HepG2 (cell line): ENCODE measurements around the gene C14orf93. TPM values are rescaled to one million over a fixed set of nuclear protein-coding genes. Genes with fewer than 3 reads are reported as not detected.

Source experiments
- BCLAF1 ChIP-seq: fragments of 450-650 bp; IDR thresholded peaks from 2 replicates; pipeline ENCODE4 v1.6.1; 2017; ENCODE audit warnings: mild to moderate bottlenecking
- CREB1 ChIP-seq, 2 experiments: fragments of 450-650 bp in 1 of 2; IDR thresholded peaks; 2 replicates each; pipeline ENCODE4 v1.6.1; 2016 to 2017; ENCODE audit warnings: control low read depth in 1 of 2, mild to moderate bottlenecking in 1 of 2, missing compliant biosample characterization in 1 of 2, missing genetic modification characterization in 1 of 2
- DNMT3B ChIP-seq: conservative IDR thresholded peaks from 2 replicates; pipeline ENCODE4 v1.6.1; 2016; ENCODE audit warnings: missing biosample characterization, control low read depth
- IRF2 ChIP-seq: IDR thresholded peaks from 2 replicates; pipeline ENCODE4 v1.6.1; 2018; ENCODE audit warnings: missing genetic modification reagents, missing compliant biosample characterization
- KDM3A ChIP-seq: IDR thresholded peaks from 2 replicates; pipeline ENCODE4 v1.6.1; 2018; ENCODE audit warnings: low read depth, missing compliant biosample characterization
- KDM6A ChIP-seq: IDR thresholded peaks from 2 replicates; pipeline ENCODE4 v1.6.1; 2016; ENCODE audit warnings: low read depth
- MED1 ChIP-seq: sonication (generic); formaldehyde crosslinking; IDR thresholded peaks from 2 replicates; pipeline ENCODE4 v1.4.0; 2020; ENCODE audit warnings: missing genetic modification reagents
- MED8 ChIP-seq: sonication (generic); formaldehyde crosslinking; IDR thresholded peaks from 2 replicates; pipeline ENCODE4 v1.8.1; 2023; ENCODE audit warnings: mild to moderate bottlenecking, missing genetic modification reagents; ENCODE audit not compliant: insufficient replicate concordance
- PREB ChIP-seq: sonication (generic); formaldehyde crosslinking; IDR thresholded peaks from 2 replicates; pipeline ENCODE4 v1.4.0; 2020; ENCODE audit warnings: missing genetic modification reagents
- RFXAP ChIP-seq: sonication (generic); formaldehyde crosslinking; IDR thresholded peaks from 2 replicates; pipeline ENCODE4 v1.4.0; 2020; ENCODE audit warnings: missing genetic modification reagents, borderline replicate concordance
- RXRA ChIP-seq: sonication (generic); formaldehyde crosslinking; IDR thresholded peaks from 2 replicates; pipeline ENCODE4 v1.5.1; 2020; ENCODE audit warnings: missing genetic modification reagents
- SIX1 ChIP-seq: sonication (generic); formaldehyde crosslinking; IDR thresholded peaks from 2 replicates; pipeline ENCODE4 v1.4.0; 2020; ENCODE audit warnings: missing genetic modification reagents, borderline replicate concordance
- TEAD2 ChIP-seq: sonication (generic); formaldehyde crosslinking; IDR thresholded peaks from 2 replicates; pipeline ENCODE4 v1.9.0; 2021; ENCODE audit warnings: missing genetic modification reagents
- TFDP1 ChIP-seq: IDR thresholded peaks from 2 replicates; pipeline ENCODE4 v1.6.1; 2016; ENCODE audit warnings: missing compliant biosample characterization, missing genetic modification reagents, borderline replicate concordance
- THAP7 ChIP-seq: sonication (generic); formaldehyde crosslinking; IDR thresholded peaks from 2 replicates; pipeline ENCODE4 v1.8.1; 2023; ENCODE audit warnings: mild to moderate bottlenecking, missing genetic modification reagents
- YEATS2 ChIP-seq: sonication (generic); formaldehyde crosslinking; IDR thresholded peaks from 2 replicates; pipeline ENCODE4 v1.4.0; 2020; ENCODE audit warnings: missing genetic modification reagents, borderline replicate concordance
- ZBTB44 ChIP-seq: sonication (generic); formaldehyde crosslinking; IDR thresholded peaks from 2 replicates; pipeline ENCODE4 v1.4.0; 2020; ENCODE audit warnings: missing genetic modification reagents
- ZNF556 ChIP-seq: sonication (generic); formaldehyde crosslinking; IDR thresholded peaks from 2 replicates; pipeline ENCODE4 v1.4.0; 2020; ENCODE audit warnings: mild to moderate bottlenecking, missing genetic modification reagents, borderline replicate concordance
- ZSCAN31 ChIP-seq: sonication (generic); formaldehyde crosslinking; IDR thresholded peaks from 2 replicates; pipeline ENCODE4 v1.5.0; 2020; ENCODE audit warnings: low read depth, mild to moderate bottlenecking, missing genetic modification reagents
- ZSCAN9 ChIP-seq: IDR thresholded peaks from 2 replicates; pipeline ENCODE4 v1.6.1; 2016; ENCODE audit warnings: borderline replicate concordance
- polyA plus RNA-seq, 8 experiments: library from polyadenylated mRNA; depleted of rRNA in 3 of 8; stranded (reverse) in 7 of 8; unstranded in 1 of 8; fragments of >200 nt; fragmentation: Illumina TruSeq in 4 of 8; extraction: Trizol in 4 of 8; gene quantifications; 2 replicates each; pipeline versions ENCODE4 v1.2.1 to v1.2.3, GENCODE V29; 2011 to 2016; ENCODE audit warnings: low read depth in 4 of 8, missing spikeins in 1 of 8, mixed read lengths in 1 of 8; ENCODE audit not compliant: insufficient read depth in 1 of 8
- total RNA-seq, 5 experiments: library from RNA; depleted of rRNA; stranded (reverse); fragments of >200 nt; fragmentation: Illumina TruSeq; extraction: Trizol; gene quantifications; 2 replicates each; pipeline ENCODE4 v1.2.3, GENCODE V29; 2016; ENCODE audit warnings: low read depth in 1 of 5

C14orf93 gene
- total and polyA plus RNA-seq, 2 of the 13 experiments (the other 11 are each of a cell fraction or from before 2014, with no cell fraction given), result 11.4 to 22.5 TPM

- TF ChIP-seq ZBTB44 (no peak), MED1 (CRISPR knock-in tag) (0 out of 2 replicates have a peak, but pooled peaks have one; percentile 17), ZSCAN31 (no peak), CREB1 (IDR thresholded peaks at IDR 0.05) (no peak), CREB1 (CRISPR knock-in tag; IDR thresholded peaks at IDR 0.05) (no peak), DNMT3B (peak; percentile 91), YEATS2 (CRISPR knock-in tag) (peak; percentile 83; the same call in 1 of the 2 replicates), RXRA (CRISPR knock-in tag) (no peak), MED8 (CRISPR knock-in tag) (no peak), BCLAF1 (no peak), TEAD2 (CRISPR knock-in tag) (no peak), KDM3A (CRISPR knock-in tag) (peak; percentile 58; the same call in 1 of the 2 replicates), THAP7 (CRISPR knock-in tag) (no peak; the same call in 1 of the 2 replicates), SIX1 (CRISPR knock-in tag) (no peak), TFDP1 (0 out of 2 replicates have a peak, but pooled peaks have one; percentile 28), IRF2 (CRISPR knock-in tag) (peak; percentile 88), PREB (no peak), RFXAP (CRISPR knock-in tag) (no peak), ZNF556 (CRISPR knock-in tag) (no peak; the same call in 1 of the 2 replicates), KDM6A (0 out of 2 replicates have a peak, but pooled peaks have one; percentile 9), ZSCAN9 (CRISPR knock-in tag) (no peak)
Observed at GRCh38 chr14:22986508-22987054, 23.4 kb downstream of the C14orf93 start (continued).
